T-helper 1 cell (primary cell): ENCODE measurements around the gene USP40.

Source experiments
- DNase-seq, 5 donors: peaks; one replicate each; pipeline ENCODE4 v3.0.0-alpha.2; 2012 to 2020

The USP40 gene

DNA sequence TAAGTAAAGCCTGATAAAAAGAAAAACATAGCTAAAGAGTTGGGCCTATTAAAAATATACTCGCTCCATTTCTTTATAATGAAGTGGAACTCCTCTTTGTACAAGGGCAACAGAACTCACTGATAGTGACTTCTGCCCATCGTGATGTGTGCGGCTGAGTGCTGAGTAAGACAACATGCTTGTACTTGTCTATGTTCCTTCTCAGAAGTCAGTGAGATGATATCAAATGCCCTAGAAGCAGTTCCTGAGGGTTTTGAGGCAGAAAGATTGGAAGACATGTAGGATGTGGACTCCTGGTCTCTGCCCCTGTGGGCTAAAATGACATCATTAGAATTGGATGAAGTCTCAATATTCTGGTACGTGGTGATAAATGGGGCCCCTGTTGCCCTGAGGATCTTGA is 73.8 kb downstream of the USP40 start:
- DNase-seq = no peak

DNA sequence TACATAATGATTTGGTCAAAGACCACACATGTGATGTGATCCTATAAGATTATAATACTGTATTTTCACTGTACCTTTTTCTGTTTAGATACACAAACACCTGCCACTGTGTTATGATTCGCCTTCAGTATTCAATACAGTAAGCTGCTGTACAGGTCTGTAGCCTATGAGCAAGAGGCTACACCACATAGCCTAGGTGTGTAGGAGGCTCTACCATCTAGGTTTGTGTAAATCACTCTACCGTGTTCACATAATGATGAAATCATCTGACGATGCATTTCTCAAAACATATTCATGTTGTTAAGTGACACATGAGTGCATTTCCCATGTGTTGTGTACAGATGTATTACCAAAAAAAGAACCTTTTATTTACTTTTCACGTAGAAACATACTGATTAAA is 74.5 kb downstream of the USP40 start:
- no peak for DNase-seq

DNA sequence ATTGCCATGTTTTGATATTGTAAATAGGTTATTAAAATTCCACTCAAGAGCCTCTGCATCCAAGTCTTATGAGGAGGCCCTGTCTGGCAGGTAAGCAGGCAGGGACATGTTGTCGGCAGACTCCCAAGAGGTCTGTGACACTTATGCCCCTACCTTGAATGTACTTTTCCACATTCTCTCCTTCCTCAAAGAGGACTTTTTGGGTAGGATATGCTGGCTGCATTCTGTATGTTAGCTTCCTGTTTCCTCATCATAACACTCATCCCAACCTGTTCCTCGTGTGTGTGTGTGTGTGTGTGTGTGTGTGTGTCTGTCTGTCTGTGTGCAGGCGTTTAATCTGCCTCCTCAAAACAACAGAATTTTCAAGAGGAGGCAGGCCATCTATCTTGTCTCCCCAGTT is 75.3 kb downstream of the USP40 start:
- DNase-seq = no peak

DNA sequence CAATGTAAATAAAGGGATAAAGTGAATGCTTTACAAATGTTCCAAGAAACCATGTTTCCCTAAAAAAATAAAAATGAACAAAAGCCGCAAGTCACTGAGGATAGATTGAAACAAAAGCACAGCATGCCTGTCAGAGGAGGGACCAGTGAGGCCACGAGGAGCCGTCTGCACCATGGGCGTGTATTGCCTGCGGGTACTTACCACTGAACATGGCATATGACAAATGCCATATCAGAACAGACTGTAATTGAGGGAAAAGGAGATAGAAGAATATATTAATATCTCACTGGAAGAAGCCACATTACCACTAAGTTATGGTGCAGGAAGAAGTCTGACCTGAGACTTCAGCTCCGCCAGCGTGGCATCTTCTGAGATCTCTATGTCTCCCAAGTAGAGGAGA is 75.8 kb downstream of the USP40 start:
- DNase-seq = no peak

DNA sequence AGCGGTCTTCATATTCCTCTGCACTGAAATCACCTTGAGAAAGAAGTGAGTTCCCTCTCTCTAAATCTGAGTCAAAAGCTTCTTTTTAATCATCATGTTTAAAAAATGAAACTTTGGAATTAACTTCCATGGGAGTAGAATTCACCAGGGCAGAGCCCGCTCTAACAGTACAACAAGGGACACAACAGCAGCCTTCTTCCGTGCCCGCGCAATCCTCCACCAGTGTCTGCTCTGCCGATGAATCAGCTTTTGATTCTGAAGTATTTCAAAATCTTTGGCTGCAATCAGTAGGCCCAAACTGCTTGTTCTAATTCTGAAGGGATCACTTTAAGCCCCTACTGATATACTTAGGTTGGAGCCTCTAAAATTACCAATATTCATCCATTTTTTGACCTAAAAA is 76.9 kb downstream of the USP40 start:
- DNase-seq = no peak

DNA sequence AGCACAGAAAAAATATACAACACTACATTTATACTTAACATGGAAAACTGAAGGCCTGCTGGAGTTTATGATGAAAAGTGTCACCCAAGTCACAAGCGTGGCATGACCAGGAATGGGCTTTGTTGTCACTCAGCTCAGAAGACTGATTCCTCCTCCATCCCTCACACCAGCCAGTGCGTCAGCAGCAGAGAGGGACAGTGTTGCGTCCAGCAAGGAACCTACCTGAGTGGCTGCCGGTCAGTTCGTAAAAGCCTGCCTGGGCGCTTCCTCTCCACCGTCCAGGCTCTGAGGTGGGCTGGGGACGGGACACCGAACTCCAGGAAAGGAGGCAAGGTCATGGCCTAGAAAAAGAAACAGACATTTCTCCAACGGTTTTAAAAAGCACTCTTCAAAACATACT is 77.4 kb downstream of the USP40 start:
- DNase-seq = no peak

DNA sequence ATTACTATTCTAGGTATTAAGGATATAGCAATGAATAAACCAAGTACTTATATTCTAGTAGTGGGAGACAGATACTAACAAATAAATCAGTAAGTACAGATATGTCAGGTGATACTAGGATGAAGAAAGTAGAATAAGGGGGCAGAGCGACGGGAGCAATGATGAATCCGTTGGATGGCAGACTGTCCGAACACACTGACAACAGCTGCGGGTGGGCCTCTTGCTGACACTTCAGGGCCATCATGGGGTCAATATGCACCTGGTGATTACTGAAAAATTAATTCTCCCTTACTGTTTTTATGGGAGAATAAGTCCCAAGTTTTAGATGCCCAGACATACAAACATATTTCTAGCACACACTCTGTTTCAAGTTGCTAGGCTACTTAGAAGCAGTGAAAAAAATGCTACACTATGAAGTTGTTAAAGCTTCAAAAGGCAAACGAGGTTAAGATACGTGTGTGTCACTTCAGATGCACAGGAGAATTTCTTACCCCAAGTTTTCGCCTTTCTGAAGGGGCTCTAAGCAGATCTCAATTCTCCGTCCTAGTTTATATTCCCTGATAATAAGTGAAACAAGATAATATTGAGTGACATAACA is 78.7 kb downstream of the USP40 start:
- DNase-seq = no peak

DNA sequence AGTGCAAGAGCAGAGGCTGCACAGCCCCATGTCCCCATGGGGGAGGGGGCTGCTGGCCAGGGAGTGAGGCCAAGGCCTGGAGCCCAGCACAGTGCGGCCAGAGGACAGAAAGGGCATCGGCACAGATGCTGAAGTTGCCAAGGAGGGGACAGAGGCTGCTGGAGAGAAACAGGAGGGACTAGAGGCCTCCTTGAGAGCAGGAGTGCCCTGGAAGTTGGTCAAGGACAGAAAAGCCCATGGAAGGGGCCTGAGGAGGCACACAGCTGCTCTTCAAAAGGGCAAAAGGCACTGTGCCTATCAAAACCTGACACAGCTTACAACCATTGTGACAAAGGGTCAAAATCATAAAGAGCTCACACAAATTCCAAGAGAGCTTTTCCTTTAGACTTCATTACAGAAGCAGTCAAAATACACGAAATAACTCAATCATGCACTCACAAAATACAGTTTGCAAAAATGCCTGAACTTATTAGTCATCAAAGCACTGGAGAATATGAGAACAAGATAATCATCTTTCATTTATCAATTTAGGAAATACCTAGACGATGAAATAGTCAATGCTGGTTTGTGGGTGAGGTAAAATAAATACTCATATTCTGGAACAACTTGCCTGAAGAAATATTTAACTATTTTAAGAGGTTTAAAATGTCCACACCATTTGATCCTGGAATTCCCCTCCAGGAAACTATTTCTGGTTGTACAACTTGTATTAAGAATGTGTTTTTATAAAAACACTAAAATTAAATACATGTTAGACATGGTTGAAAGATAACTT is 79.6 kb downstream of the USP40 start:
- DNase-seq = no peak

DNA sequence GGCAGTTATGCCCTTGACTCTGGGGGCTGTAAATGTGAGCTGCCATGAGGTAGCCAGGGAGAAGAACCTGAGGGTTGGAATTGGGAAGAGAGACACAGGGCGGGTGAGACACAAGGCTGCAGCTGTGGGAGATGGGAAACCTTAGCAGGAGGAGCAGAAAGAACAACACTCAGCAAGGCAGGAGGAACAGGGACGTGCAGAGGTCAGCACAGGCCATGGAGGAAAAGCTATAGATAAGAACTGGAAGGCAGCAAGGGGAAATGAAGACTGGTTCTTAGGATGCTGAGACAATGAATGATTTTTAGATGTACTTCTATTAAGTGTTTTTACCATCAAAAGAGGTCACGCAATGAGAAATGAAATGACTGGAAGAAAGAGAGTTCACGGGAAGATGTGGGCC is 80.2 kb downstream of the USP40 start:
- DNase-seq = no peak

DNA sequence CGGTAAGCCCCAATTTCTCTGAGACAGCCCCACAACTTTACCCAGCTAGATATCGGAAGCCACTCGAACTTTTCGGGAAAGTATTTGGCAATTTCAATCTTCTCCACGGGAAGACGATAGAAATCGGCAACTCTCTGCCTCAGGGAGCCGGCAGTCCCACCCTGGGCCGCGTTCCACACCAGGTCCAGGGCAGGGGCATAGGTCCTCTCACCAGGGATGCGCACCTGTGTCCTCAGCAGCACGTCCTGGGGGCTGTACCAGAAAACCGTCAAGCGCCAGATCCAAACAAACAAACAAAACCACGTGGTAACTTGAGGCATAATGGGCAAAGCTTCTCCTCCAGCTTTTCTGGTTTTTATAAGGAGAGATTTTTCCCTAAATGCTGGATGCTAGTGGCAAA is 80.9 kb downstream of the USP40 start:
- DNase-seq = no peak

DNA sequence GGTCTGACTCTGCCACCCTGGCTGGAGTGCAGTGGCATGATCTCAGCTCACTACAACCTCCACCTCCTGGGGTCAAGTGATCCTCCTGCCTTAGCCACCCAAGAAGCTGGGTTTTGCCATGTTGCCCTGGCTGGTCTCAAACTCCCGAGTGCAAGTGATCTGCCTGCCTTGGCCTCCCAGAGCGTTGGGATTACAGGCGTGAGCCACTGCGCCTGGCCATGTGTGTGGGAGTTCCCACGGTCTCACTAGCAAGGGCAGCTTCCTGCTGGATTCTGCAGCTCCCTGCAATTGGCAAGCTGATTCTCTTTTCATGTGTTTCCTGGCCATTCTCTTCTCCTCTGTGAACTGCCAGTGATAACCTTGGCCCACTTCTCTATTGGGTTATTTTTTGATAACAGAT is 84.0 kb downstream of the USP40 start:
- no peak for DNase-seq

DNA sequence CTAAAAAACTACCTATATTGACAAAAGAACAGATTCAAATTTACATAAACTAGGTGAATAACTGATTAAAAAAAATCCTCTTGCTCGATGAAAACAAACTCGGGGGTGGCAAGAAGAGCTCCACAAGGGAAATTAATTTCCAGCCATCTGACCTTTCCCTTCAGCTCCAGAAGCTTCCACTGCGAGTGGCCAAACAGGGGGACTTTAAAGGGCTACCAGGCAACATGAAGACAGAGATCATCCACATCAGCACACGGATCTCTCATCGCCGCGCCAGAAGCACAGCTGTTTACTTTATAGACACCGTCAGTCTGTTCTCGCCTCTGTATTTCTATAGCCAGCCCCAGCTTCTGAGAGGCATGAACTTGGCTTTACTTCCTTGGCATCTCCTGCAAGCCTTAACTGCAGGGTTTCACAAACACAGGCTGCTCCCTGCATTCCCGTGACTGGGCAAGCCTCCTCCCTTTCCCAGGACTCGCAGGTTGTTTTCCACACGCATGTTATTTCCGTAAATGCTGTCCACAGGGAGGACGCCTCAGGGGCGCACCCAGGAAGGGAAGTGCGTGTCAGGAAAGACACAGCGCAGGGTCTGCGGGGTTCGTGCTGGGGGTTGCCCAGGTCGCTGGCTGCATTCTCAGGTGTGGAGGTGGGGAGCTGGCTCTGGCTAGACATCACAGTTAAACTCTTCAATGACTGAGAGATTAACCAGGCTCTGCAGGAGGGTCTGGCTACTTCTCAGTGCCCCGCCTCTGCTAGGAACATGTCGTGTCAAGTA is 85.0 kb downstream of the USP40 start:
- DNase-seq = no peak

DNA sequence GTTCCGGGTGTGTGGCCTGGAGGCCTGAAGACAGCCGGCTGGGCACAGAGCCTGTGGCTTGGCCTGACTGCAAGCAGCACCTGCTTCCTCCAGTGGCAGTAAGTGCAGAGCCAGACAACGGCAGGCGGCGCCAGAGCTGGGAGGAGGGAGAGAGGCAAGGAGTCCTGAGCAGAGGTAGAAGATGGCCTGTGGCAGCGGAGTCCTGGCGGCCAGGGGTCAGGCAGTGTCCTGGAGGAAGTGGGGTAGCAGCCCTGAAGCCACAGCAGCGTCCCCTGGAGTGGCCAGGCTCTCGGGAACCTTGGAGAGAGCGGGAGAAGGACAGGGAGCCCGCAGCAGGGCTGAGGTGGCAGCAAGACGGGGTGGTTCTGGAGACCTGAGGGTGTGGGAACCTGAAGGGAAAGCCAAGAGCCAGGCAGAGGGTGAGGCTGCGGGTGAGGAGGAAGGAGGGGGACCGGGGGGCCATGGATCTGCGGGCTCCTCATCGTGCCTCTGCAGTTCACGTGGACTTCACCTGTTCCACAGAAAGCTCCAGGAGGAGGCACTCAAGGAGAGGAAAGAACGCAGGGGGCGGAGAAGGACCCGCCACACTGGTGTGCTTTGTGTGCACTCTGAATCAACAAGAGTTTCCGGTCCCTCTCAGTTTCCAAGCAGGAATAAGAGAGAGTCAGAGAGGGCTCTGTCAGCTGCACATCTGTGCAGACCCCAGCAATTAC is 85.9 kb downstream of the USP40 start:
- no peak for DNase-seq

DNA sequence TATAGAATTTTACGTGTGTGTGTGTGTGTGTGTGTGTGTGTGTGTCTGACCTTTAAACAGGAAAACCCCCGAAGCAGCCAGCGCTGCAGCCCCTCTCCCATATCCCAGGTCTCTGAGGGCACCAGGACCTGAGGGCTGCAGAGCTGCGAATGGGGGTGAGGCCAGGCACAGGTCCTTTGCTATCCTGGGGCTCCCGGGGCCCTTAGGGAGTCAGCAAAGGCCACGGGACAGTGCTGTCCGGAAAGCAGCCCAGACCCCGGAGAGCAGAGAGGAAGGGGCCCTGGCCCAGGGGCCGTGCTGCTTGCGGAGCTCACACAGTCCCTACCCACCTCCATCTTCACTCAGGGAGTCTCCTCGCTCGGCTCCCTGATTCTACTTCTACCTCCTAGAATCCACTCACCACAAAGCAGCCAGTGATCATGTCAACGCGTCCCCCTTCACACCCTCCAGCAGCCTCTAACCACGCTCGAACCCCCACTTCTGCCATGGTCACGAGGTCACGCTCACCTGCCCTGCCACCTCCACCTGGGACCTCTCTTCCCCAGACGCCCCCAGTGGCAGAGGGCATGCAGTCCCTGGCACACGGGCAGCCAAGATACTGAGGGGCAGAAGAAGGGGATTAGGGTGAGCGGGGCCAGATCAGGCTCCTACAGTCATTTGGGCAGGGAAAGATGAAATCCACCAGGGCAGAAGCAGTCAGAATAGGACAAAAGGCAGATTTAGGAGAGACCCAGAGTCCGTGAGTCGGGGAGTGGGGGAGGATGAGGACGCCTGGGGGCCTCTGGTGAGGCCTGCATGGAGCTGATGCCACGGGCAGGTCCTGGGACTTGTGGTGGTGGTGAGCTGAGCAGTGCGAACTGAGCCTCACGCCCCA is 86.7 kb downstream of the USP40 start:
- no peak for DNase-seq

DNA sequence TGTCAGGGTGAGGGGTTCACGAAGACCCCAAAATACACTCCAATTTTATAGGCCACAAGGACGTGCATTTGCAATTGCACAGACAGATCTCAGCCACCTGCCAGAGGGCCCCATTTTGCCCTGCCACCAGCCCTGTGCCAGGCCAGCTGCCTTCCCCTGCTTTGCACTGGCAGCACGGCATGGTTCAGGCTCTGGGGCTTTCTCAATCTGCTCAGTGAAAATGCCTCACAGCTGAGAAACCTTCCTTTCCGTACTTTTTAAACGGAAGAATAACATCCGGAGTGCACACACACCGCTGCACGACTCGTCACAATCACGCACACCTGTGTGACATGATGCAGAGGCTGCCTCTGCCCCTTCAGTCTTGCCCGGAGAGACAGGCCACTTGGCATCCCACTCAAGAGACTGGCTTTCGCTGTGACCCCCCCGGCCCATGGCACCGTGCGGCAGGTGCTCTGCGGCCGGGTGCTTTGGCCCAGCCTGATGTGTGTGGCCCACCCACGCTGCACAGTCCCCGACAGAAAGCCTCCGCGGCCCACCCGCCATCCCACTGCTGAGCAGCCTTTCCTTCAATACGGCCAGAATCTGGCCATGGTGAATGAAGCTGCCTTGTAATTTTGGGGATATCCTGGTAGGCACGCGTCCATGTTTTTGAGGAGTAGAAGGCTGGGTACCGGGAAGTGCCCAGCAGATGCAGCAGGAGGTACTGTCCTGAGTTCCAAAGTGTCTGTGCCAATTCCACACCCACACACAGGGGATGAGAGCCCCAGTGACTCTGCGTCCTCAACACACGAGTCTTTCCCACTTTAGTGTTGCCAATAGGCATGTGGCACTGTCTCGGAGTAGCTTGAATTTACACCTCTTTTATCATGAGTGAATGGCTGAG is 88.8 kb downstream of the USP40 start:
- DNase-seq = no peak

DNA sequence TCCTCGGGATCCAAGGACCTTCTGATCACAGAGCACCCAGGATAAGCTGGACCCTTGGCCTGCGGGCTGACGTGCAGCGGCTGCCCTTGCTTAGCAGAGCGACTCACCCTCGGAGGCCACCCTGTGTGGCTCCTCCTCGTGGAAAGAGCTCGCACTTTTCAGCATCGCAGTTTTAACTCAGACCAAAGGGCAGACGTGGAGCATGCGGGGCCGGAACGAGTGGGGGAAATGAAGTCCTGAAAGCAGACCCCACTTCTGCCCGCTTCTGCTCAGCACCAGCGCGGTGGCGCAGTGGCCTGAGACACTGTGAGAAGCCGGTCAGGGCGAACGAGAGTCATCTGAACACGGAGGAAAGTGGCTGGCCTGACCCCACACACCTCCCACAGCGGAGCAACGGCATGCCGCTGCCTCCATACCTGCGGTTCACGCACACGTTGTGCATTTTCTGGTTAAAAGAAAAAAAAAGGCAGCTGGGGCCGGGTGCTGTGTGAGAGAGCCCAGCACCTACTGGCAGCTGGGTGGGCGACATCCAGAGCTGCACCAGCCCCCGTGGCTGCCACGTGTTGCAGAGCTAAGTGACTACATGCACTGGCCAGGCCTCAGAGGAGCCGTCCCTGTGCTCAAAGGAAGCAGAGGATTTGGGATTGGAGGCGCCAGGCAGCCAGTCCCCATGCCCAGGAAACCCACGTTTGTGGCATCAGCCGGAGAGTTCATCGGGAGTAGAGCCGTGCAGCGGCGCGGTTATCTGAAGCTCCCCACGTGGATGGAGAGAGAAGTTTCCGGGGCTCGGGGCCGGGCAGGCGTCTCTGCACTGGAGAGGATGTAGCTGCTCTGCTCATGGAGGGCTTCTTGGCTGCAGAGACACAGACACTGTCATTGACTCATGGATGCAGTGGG is 89.7 kb downstream of the USP40 start:
- DNase-seq = no peak

DNA sequence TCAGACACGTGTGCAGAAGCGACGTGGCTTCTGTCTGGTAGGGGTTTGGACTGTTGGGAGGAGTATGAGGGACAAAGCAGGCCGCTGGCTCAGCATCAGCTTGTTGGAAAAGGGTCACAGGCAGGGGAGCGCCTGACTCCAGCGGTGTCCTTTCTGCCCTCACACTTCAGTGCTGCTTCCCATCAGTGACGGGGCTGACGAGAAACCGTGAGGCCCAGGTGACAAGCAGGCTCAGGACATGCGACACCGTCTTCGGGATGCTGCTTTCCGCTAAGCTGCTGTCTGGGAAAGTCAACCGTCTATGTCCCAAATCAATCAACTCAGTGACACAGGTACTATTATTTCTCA is 90.5 kb downstream of the USP40 start:
- no peak for DNase-seq

DNA sequence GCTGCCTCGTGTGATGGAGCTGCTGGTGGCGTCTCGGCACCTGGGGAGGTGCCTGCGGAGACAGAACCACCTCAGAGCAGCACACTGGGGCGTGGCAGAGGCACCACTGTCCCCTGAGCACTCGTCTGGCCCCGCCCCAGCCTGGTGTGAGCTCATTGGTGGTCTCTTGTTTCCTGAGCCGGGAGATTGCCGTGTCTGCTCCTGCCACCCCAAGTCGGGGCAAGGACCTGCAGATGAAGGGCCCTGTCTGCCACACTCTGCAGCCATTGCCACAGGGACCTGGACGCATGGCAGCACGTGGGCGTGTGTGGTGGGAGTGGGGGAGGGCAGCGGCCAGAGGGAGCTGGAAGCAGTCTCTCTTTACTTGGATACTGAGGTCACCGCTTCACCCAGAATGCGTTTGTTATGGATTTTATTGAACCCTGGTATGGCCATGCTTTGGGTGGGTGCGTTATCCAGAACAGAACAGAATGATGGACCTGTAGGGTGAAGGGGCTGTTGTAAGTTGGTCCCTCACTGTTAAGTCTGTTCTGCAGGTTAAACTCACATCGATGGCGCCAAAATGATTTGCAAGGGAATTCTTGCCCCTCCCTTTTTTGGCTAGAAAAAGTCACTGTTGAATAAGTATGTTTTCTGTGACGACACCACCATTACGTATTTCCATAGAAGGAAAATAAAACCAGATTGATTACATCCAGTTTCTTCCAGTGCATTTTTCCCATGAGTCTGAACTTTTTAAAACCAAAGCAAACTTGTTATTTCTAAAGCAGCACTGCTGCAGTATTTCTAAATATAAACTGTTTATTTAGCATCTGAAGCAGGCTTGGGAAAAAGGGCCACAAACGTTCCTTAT is 92.0 kb downstream of the USP40 start:
- no peak for DNase-seq

DNA sequence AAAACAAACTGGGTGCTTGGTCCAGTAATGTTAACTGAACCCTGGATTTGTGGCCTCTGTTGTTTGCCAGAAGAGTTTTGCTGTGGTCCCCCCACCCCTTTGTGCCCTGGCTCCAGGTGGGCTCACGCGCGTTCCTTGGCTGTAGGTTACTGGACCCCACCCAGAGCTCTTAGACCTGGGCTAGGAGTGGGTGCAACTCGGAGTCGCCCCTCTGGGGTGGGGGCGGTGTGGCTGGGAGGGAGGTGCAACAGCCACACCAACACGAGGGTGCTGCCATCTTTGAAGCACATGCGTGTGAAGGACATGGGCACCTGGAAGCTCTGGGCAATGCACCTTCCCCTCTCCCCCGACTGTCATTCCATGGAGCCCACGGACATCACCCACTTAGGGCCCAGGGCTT is 92.7 kb downstream of the USP40 start:
- DNase-seq = no peak
